PFSK-1 (cell line): ENCODE data around the gene CXCR4.

Experiments
- FOXP2 ChIP-seq: optimal IDR thresholded peaks from 2 replicates; pipeline ENCODE3; 2011; ENCODE audit warnings: borderline replicate concordance, control low read depth, inconsistent platforms; ENCODE audit not compliant: insufficient read depth; ENCODE audit errors: extremely low read length, extremely low read depth
- POLR2AphosphoS5 ChIP-seq: IDR thresholded peaks from 2 replicates; pipeline ENCODE4 v1.6.1; 2012; ENCODE audit warnings: low read depth, mild to moderate bottlenecking, control low read depth, low read length, moderate library complexity
- REST ChIP-seq, 2 experiments: IDR thresholded peaks; 2 replicates each; pipeline versions ENCODE4 v1.6.1 to v1.8.0; 2011 to 2012; ENCODE audit warnings: low read depth in 2 of 2, low read length in 2 of 2, control low read depth in 1 of 2, inconsistent platforms in 1 of 2, mild to moderate bottlenecking in 1 of 2, moderate library complexity in 1 of 2; ENCODE audit not compliant: insufficient read depth in 1 of 2
- SIN3A ChIP-seq: IDR thresholded peaks from 2 replicates; pipeline ENCODE4 v1.6.1; 2012; ENCODE audit warnings: mild to moderate bottlenecking, low read length, moderate library complexity, borderline replicate concordance; ENCODE audit not compliant: insufficient read depth
- TAF1 ChIP-seq: IDR thresholded peaks from 2 replicates; pipeline ENCODE4 v1.6.1; 2012; ENCODE audit warnings: low read length, control low read depth, borderline replicate concordance; ENCODE audit not compliant: insufficient read depth

- TF ChIP-seq POLR2AphosphoS5, result no peak
- TF ChIP-seq SIN3A, result no peak
- TF ChIP-seq TAF1, result no peak
- TF ChIP-seq REST (IDR thresholded peaks at IDR 0.05; ENCODE audit: insufficient read depth in 1 of 2, low read depth in 2 of 2, low read length in 2 of 2), result no peak
- no peak for TF ChIP-seq FOXP2
Measured at GRCh38 chr2:136130511-136130910, 12.6 kb upstream of the CXCR4 start.
